Measurements from ENCODE around the gene FNDC3B.

DNA sequence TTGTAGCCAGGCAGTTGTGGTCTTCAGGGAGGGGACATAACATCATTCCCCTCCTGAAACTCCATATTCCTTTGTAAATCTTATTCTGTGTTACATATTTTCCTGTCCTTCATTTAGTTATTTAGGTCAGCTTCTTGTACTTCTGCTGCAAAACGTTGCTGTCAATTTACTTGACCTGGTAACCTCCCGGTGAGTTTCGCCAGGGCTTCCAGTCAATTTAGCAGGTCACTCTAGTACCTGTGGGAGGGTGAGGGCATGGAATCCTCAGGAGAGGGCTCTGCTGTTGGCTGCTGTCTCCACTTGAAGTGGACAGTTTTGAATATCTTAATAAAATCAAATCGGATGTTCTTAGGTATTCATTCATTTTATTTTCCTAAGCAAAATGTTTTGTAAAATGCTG, 29.6 kb downstream of the FNDC3B start:
- TF ChIP-seq POLR2AphosphoS5 (IDR thresholded peaks at IDR 0.05; ENCODE audit: low read depth, low read length) = no peak
- no peak for TF ChIP-seq FOXP2 (optimal IDR thresholded peaks at IDR 0.05; ENCODE audit: borderline replicate concordance, extremely low read depth, extremely low read length, insufficient read depth)
- TF ChIP-seq TAF1 (IDR thresholded peaks at IDR 0.05; ENCODE audit: borderline replicate concordance, insufficient read depth, low read length) = no peak
- TF ChIP-seq, protein P1, sequence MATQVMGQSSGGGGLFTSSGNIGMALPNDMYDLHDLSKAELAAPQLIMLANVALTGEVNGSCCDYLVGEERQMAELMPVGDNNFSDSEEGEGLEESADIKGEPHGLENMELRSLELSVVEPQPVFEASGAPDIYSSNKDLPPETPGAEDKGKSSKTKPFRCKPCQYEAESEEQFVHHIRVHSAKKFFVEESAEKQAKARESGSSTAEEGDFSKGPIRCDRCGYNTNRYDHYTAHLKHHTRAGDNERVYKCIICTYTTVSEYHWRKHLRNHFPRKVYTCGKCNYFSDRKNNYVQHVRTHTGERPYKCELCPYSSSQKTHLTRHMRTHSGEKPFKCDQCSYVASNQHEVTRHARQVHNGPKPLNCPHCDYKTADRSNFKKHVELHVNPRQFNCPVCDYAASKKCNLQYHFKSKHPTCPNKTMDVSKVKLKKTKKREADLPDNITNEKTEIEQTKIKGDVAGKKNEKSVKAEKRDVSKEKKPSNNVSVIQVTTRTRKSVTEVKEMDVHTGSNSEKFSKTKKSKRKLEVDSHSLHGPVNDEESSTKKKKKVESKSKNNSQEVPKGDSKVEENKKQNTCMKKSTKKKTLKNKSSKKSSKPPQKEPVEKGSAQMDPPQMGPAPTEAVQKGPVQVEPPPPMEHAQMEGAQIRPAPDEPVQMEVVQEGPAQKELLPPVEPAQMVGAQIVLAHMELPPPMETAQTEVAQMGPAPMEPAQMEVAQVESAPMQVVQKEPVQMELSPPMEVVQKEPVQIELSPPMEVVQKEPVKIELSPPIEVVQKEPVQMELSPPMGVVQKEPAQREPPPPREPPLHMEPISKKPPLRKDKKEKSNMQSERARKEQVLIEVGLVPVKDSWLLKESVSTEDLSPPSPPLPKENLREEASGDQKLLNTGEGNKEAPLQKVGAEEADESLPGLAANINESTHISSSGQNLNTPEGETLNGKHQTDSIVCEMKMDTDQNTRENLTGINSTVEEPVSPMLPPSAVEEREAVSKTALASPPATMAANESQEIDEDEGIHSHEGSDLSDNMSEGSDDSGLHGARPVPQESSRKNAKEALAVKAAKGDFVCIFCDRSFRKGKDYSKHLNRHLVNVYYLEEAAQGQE (IDR thresholded peaks at IDR 0.05; ENCODE audit: insufficient read depth in 1 of 2, low read depth in 2 of 2, low read length in 2 of 2) = no peak
- TF ChIP-seq SIN3A (IDR thresholded peaks at IDR 0.05; ENCODE audit: borderline replicate concordance, insufficient read depth, low read length) = no peak

All from PFSK-1 (cell line).